Activated CD4-positive, alpha-beta T cell treated with anti-CD3 and anti-CD28 coated beads for 36 hours (primary cell): Measurements from ENCODE around the gene CEP112. TPM values are rescaled to one million over a fixed set of nuclear protein-coding genes. Genes with fewer than 3 reads are reported as not detected.
A peak's percentile ranks its signal among the peaks of the same experiment; 100 is the strongest.

ENCODE experiments used
- ATAC-seq: fragments of 200-7000 bp; cut with Tn5 transposase; one replicate; pipeline ENCODE4 v1.10.0; 2021; ENCODE audit warnings: mild to moderate bottlenecking, moderate library complexity
- CTCF ChIA-PET: fragments of 350-600 bp; sonication (Branson Sonifier 250); formaldehyde crosslinking; loops from one replicate; lab custom pipeline; 2021; ENCODE audit warnings: antibody characterized with exemption; lab: Charles Lee
- POLR2A ChIA-PET: fragments of 350-600 bp; sonication (Branson Sonifier 250); formaldehyde crosslinking; loops from one replicate; lab custom pipeline; 2021; ENCODE audit warnings: antibody characterized with exemption, inconsistent platforms; lab: Charles Lee
- DNase-seq: peaks from one replicate; pipeline ENCODE4 v3.0.0-alpha.2; 2020
- H3K27ac Mint-ChIP-seq: one replicate; pipeline ENCODE4 v1.8.0; 2021; ENCODE audit warnings: mixed read lengths
- H3K27me3 Mint-ChIP-seq: one replicate; pipeline ENCODE4 v1.8.0; 2021; ENCODE audit warnings: mixed read lengths
- H3K36me3 Mint-ChIP-seq: one replicate; pipeline ENCODE4 v1.8.0; 2021; ENCODE audit warnings: low read depth, mixed read lengths
- H3K4me1 Mint-ChIP-seq: one replicate; pipeline ENCODE4 v1.8.0; 2021; ENCODE audit warnings: mixed read lengths
- H3K4me3 Mint-ChIP-seq: one replicate; pipeline ENCODE4 v1.8.0; 2021; ENCODE audit warnings: mild to moderate bottlenecking, moderate library complexity, mixed read lengths
- H3K9me3 Mint-ChIP-seq: one replicate; pipeline ENCODE4 v1.8.0; 2021; ENCODE audit warnings: low read depth, mixed read lengths
- intact Hi-C, 2 experiments: fragments of 100-400 bp; cut with DNase I in 1 of 2; cut with micrococcal nuclease in 1 of 2; formaldehyde crosslinking; loops; one replicate each; pipeline versions ENCODE4 v1.14.2 to v1.15.1; 2022 to 2024; cut with DNase I, micrococcal nuclease
- total RNA-seq, 2 experiments: library from RNA; stranded (reverse); gene quantifications; one replicate each; pipeline ENCODE4 v1.2.3, GENCODE V29; 2021

The CEP112 gene
- total RNA-seq, 2 experiments from 2014 or later: 2.2 to 2.8 TPM

- Mint-ChIP-seq H3K36me3 (no peaks in the 10 kb centered on the region), H3K4me1 (peaks cover 8% of the 10 kb centered on the region), H3K4me3 (no peak overlapping the region), H3K27ac (no peak overlapping the region), H3K27me3 (no peaks in the 10 kb centered on the region), H3K9me3 (no peaks in the 10 kb centered on the region)
- intact Hi-C loops: no loop called here
- ChIA-PET CTCF (no interaction called here), POLR2A (no interaction called here)
- no peak for DNase-seq
- ATAC-seq: no peak
Measured at GRCh38 chr17:65678546-65678945, 513.4 kb downstream of the CEP112 start.

DNA sequence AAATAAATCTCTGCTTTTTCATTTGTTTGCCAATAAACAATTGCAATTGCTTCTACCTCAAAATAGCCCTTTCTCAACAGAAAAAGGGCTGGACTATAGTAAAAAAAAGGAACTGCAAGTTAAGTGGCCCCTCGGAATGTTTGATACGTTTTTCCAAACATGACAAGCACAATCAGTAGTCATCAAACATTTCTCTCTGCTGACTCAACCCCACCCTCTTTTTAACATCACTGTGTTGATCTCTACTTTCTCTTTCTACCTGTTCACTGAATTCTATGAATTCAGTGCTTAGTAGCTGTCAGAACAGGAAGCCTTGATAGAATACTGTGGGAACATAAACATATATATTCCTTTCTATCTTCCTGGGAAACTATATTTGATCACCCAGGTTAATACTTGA lies 514.0 kb downstream of the CEP112 start:
- ChIA-PET CTCF (no interaction called here), POLR2A (no interaction called here)
- Mint-ChIP-seq H3K4me1 (peaks cover 8% of the 10 kb centered on the region), H3K27ac (no peak overlapping the region), H3K9me3 (no peaks in the 10 kb centered on the region), H3K4me3 (no peak overlapping the region), H3K27me3 (no peaks in the 10 kb centered on the region), H3K36me3 (no peaks in the 10 kb centered on the region)
- intact Hi-C loops: no loop called here
- DNase-seq: no peak
- peak; percentile 74 for ATAC-seq

- CTCF ChIA-PET: interaction anchor here (0.6 kb wide), 1 partner anchor 9 kb away, joined by 3 read pairs; no protein-coding TSS in a partner anchor
- H3K4me3 Mint-ChIP-seq: no peak overlapping the region
- DNase-seq (no peak), ATAC-seq (no peak)
- no peaks in the 10 kb centered on the region for H3K9me3 Mint-ChIP-seq
- intact Hi-C loops: no loop called here
- no peaks in the 10 kb centered on the region for H3K27me3 Mint-ChIP-seq
- H3K27ac Mint-ChIP-seq: no peak overlapping the region
- POLR2A ChIA-PET: no interaction called here
- H3K36me3 Mint-ChIP-seq: no peaks in the 10 kb centered on the region
- peaks cover 8% of the 10 kb centered on the region for H3K4me1 Mint-ChIP-seq
Measured at GRCh38 chr17:65674246-65675045, 517.5 kb downstream of the CEP112 start.

GRCh38 chr17:65670667-65671371 lies 521.1 kb downstream of the CEP112 start:
- CTCF ChIA-PET: interaction anchor here (0.7 kb wide), 1 partner anchor 423 kb away, joined by 3 read pairs; no protein-coding TSS in a partner anchor
- ATAC-seq (no peak), DNase-seq (no peak)
- no peaks in the 10 kb centered on the region for H3K9me3 Mint-ChIP-seq
- H3K36me3 Mint-ChIP-seq: no peaks in the 10 kb centered on the region
- H3K4me3 Mint-ChIP-seq: no peak overlapping the region
- no peaks in the 10 kb centered on the region for H3K4me1 Mint-ChIP-seq
- no peak overlapping the region for H3K27ac Mint-ChIP-seq
- POLR2A ChIA-PET: no interaction called here
- no peaks in the 10 kb centered on the region for H3K27me3 Mint-ChIP-seq
- intact Hi-C loops: no loop called here

GRCh38 chr17:65668211-65668610 lies 523.7 kb downstream of the CEP112 start:
- Mint-ChIP-seq H3K4me3 (no peak overlapping the region), H3K27me3 (no peaks in the 10 kb centered on the region), H3K4me1 (no peaks in the 10 kb centered on the region), H3K36me3 (no peaks in the 10 kb centered on the region), H3K9me3 (no peaks in the 10 kb centered on the region), H3K27ac (no peak overlapping the region)
- intact Hi-C loops: no loop called here
- no peak for DNase-seq
- CTCF ChIA-PET: no interaction called here
- no peak for ATAC-seq
- POLR2A ChIA-PET: no interaction called here

DNA sequence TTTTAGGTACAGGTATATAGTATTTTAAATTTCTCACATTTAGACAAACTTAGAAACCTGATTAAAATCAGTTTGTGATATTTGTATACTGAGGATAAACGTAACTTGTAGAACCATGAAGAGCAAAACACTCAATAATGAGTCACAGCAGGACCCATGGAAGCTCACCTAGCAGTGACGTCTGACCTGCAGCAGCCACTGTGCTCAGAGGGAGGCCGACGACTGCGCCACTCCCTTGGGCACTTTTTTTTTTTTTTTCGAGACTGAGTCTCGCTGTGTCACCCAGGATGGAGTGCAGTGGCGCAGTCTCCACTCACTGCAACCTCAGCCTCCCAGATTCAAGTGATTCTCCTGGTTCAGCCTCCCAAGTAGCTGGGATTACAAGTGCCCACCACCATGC lies 524.3 kb downstream of the CEP112 start:
- ChIA-PET CTCF (no interaction called here), POLR2A (no interaction called here)
- intact Hi-C loops: no loop called here
- Mint-ChIP-seq H3K36me3 (no peaks in the 10 kb centered on the region), H3K27ac (no peak overlapping the region), H3K27me3 (no peaks in the 10 kb centered on the region), H3K4me1 (no peaks in the 10 kb centered on the region), H3K9me3 (no peaks in the 10 kb centered on the region), H3K4me3 (no peak overlapping the region)
- DNase-seq: no peak
- ATAC-seq: no peak

DNA sequence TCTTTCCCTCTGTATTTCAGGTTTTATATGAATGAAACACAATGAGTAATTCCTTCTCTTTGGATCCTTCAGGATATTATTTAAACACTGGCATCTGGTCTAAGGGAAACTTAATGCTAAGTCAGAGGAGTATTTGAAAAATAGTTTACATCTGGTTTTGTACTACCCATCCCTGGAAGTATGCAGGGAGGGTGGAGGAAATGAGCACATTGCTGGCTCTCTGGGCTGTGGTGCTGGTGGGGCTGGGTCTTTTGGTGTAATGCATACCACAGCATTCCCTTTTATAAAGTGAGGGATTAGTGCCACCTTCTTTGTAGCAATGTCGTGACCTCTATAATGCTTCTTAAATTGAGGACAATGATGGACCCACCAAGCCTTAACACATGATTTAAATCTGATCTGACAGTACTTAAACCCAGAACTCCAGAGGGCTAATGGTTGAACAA lies 525.0 kb downstream of the CEP112 start:
- DNase-seq: no peak
- H3K27ac Mint-ChIP-seq: no peak overlapping the region
- H3K9me3 Mint-ChIP-seq: no peaks in the 10 kb centered on the region
- H3K36me3 Mint-ChIP-seq: no peaks in the 10 kb centered on the region
- H3K27me3 Mint-ChIP-seq: no peaks in the 10 kb centered on the region
- H3K4me3 Mint-ChIP-seq: no peak overlapping the region
- H3K4me1 Mint-ChIP-seq: no peaks in the 10 kb centered on the region
- CTCF ChIA-PET: no interaction called here
- intact Hi-C loops: no loop called here
- POLR2A ChIA-PET: no interaction called here
- no peak for ATAC-seq

GRCh38 chr17:65665966-65666365 lies 526.0 kb downstream of the CEP112 start:
- no peak for DNase-seq
- ChIA-PET POLR2A (interaction anchor here (0.6 kb wide), 1 partner anchor 108 kb away, joined by 3 read pairs; no protein-coding TSS in a partner anchor), CTCF (interaction anchor here (1.0 kb wide), 1 partner anchor 9 kb away, joined by 3 read pairs; no protein-coding TSS in a partner anchor)
- no peaks in the 10 kb centered on the region for H3K36me3 Mint-ChIP-seq
- intact Hi-C loops: no loop called here
- no peaks in the 10 kb centered on the region for H3K9me3 Mint-ChIP-seq
- H3K4me3 Mint-ChIP-seq: no peak overlapping the region
- peaks cover 2% of the 10 kb centered on the region for H3K4me1 Mint-ChIP-seq
- ATAC-seq: no peak
- peaks cover under 1% of the 10 kb centered on the region for H3K27me3 Mint-ChIP-seq
- H3K27ac Mint-ChIP-seq: no peak overlapping the region

DNA sequence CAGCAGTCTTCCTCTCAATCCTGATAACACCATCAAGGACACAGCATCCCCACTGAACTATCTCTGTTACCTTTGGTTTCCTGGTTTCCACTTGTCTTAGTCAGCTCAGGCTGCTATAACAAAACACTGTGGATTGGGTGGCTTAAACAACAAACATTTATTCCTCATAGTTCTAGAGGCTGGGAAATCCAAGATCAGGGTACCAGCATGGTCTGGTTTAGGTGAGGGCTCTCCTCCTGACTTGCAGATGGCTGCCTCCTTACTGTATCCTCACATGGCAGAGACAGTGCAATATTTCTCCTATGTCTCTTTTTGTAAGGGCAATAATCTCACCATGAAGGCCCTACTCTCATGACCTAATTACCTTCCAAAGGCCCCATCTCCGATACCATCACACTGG lies 527.2 kb downstream of the CEP112 start:
- ATAC-seq (no peak), DNase-seq (no peak)
- Mint-ChIP-seq H3K4me1 (peaks cover 9% of the 10 kb centered on the region), H3K27me3 (peaks cover 4% of the 10 kb centered on the region), H3K27ac (no peak overlapping the region), H3K4me3 (no peak overlapping the region), H3K36me3 (no peaks in the 10 kb centered on the region), H3K9me3 (peaks cover 4% of the 10 kb centered on the region)
- ChIA-PET CTCF (no interaction called here), POLR2A (no interaction called here)
- intact Hi-C loops: no loop called here

- no peak overlapping the region for H3K27ac Mint-ChIP-seq
- peaks cover 4% of the 10 kb centered on the region for H3K9me3 Mint-ChIP-seq
- no peaks in the 10 kb centered on the region for H3K36me3 Mint-ChIP-seq
- ATAC-seq (no peak), DNase-seq (no peak)
- ChIA-PET POLR2A (no interaction called here), CTCF (interaction anchor here (0.9 to 1.9 kb wide), 2 partner anchors 76 to 501 kb away, joined by 3 to 4 read pairs; no protein-coding TSS in a partner anchor)
- H3K27me3 Mint-ChIP-seq: peaks cover 4% of the 10 kb centered on the region
- intact Hi-C loops: no loop called here
- peaks cover 9% of the 10 kb centered on the region for H3K4me1 Mint-ChIP-seq
- H3K4me3 Mint-ChIP-seq: no peak overlapping the region
Measured at GRCh38 chr17:65664266-65664665, 527.7 kb downstream of the CEP112 start.

DNA sequence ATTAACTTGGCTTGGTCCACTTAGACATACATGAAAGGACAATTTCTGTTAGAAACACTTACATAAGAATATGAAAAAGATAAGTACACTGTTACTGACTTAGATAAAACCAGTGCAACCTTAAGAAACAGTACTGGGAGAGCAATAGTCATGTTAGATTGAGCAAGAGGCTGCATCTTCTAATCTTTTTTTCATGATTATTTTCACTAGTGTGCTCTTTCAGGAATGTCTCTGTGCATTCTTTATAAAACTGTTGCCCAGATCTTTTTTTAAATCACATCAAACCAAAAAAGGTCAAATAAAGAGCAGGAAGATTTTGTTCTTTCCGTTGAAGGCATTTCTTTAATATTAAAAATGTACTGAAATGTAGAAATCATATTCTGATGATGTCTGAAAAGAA lies 529.7 kb downstream of the CEP112 start:
- peaks cover 4% of the 10 kb centered on the region for H3K9me3 Mint-ChIP-seq
- no peak for DNase-seq
- peaks cover 4% of the 10 kb centered on the region for H3K27me3 Mint-ChIP-seq
- CTCF ChIA-PET: interaction anchor here (1.9 kb wide), 1 partner anchor 74 kb away, joined by 4 read pairs; no protein-coding TSS in a partner anchor
- H3K4me3 Mint-ChIP-seq: no peak overlapping the region
- intact Hi-C loops: no loop called here
- H3K27ac Mint-ChIP-seq: no peak overlapping the region
- POLR2A ChIA-PET: no interaction called here
- peaks cover 21% of the 10 kb centered on the region for H3K4me1 Mint-ChIP-seq
- no peaks in the 10 kb centered on the region for H3K36me3 Mint-ChIP-seq
- no peak for ATAC-seq
